HL-60 (cell line): ENCODE measurements around the gene CCT5.

Source experiments
- CTCF ChIP-seq: IDR thresholded peaks from one replicate; pipeline ENCODE4 v1.5.1; 2011; ENCODE audit warnings: low read length, control low read depth, inconsistent platforms; ENCODE audit not compliant: insufficient read depth
- GABPA ChIP-seq: IDR thresholded peaks from 2 replicates; pipeline ENCODE4 v1.6.1; 2012; ENCODE audit warnings: low read depth
- POLR2AphosphoS5 ChIP-seq: IDR thresholded peaks from 2 replicates; pipeline ENCODE4 v1.6.1; 2012; ENCODE audit warnings: low read depth
- REST ChIP-seq: IDR thresholded peaks from 2 replicates; pipeline ENCODE4 v1.6.1; 2012; ENCODE audit warnings: low read depth; ENCODE audit not compliant: insufficient replicate concordance

- TF ChIP-seq POLR2AphosphoS5 (no peak), CTCF (no peak), GABPA (no peak), REST (no peak)
Measured at GRCh38 chr5:10304932-10305331, 54.9 kb downstream of the CCT5 start.
